HepG2 (cell line): Measurements from ENCODE around the gene CAMKMT. TPM values are rescaled to one million over a fixed set of nuclear protein-coding genes. Genes with fewer than 3 reads are reported as not detected.

Source experiments
- ATAC-seq: fragments of 200-7000 bp; cut with Tn5 transposase; 3 replicates; pipeline ENCODE4 v1.9.1; 2020; ENCODE audit warnings: mild to moderate bottlenecking, moderate library complexity
- BruUV-seq: library from RNA; stranded (reverse); fragments of 400-500 nt; replicated peaks from 2 replicates; lab custom pipeline; 2021; lab: Mats Ljungman, UMichigan
- CTCF ChIA-PET: fragments of 300-600 bp; formaldehyde crosslinking; extraction: SDS; loops from one replicate; lab custom pipeline; 2021; ENCODE audit warnings: low total read pairs, inconsistent platforms, low intra/inter-chr PET ratio; lab: Yijun Ruan, JAX
- POLR2A ChIA-PET: fragments of 350-600 bp; sonication (Branson Sonifier 250); formaldehyde crosslinking; loops from one replicate; lab custom pipeline; 2020; ENCODE audit warnings: antibody characterized with exemption, inconsistent platforms; lab: Yijun Ruan, JAX
- DNase-seq: peaks from one replicate; pipeline ENCODE4 v3.0.0-alpha.2; 2015; ENCODE audit warnings: low spot score
- FAIRE-seq: peaks from 3 replicates; lab custom pipeline; 2011; peaks lifted over from hg19 to GRCh38; lab: Jason Lieb, UNC
- H2AFZ ChIP-seq: one replicate; pipeline ENCODE4 v1.6.1; 2011; ENCODE audit warnings: low read length, inconsistent platforms
- H3K27ac ChIP-seq: fragments of 300-600 bp; 3 replicates; pipeline ENCODE4 v1.8.0; 2011; ENCODE audit warnings: mixed run types, mild to moderate bottlenecking, mixed read lengths, low read length, inconsistent platforms; ENCODE audit not compliant: insufficient read depth; ENCODE audit errors: extremely low read length
- H3K27me3 ChIP-seq, 2 experiments: fragments of 200-600 bp in 1 of 2; 2 replicates in 1 of 2; 3 replicates in 1 of 2; pipeline versions ENCODE4 v1.6.0 to v1.8.0; 2011; ENCODE audit warnings: low read length in 2 of 2, mild to moderate bottlenecking in 2 of 2, moderate library complexity in 2 of 2, inconsistent platforms in 1 of 2; ENCODE audit not compliant: insufficient read depth in 2 of 2, control insufficient read depth in 1 of 2
- H3K36me3 ChIP-seq, 2 experiments: fragments of 200-600 bp in 1 of 2; replicated peaks in 1 of 2; 2 replicates in 1 of 2; 3 replicates in 1 of 2; pipeline versions ENCODE4 v1.5.1 to v1.8.0; 2011; ENCODE audit warnings: low read length in 2 of 2, inconsistent platforms in 1 of 2; ENCODE audit not compliant: insufficient read depth in 2 of 2, control insufficient read depth in 1 of 2
- H3K4me1 ChIP-seq: 2 replicates; pipeline ENCODE4 v1.5.1; 2012; ENCODE audit warnings: low read length, inconsistent platforms; ENCODE audit not compliant: insufficient read depth
- H3K4me2 ChIP-seq: 2 replicates; pipeline ENCODE4 v1.6.0; 2011; ENCODE audit warnings: low read depth, low read length, inconsistent platforms
- H3K4me3 ChIP-seq, 3 experiments: fragments of 200-600 bp in 1 of 3; sonication (generic), shearing (Covaris generic) in 1 of 3; replicated peaks in 1 of 3; 2 replicates each; pipeline ENCODE4 v1.5.1; 2011 to 2016; ENCODE audit warnings: low read length in 3 of 3, inconsistent platforms in 2 of 3, low read depth in 2 of 3, mild to moderate bottlenecking in 2 of 3, control low read depth in 1 of 3, mixed read lengths in 1 of 3; ENCODE audit not compliant: insufficient read depth in 1 of 3
- H3K79me2 ChIP-seq: one replicate; pipeline ENCODE4 v1.6.1; 2011; ENCODE audit warnings: low read length, inconsistent platforms; ENCODE audit not compliant: insufficient read depth
- H3K9ac ChIP-seq: 2 replicates; pipeline ENCODE4 v1.6.0; 2011; ENCODE audit warnings: mild to moderate bottlenecking, low read depth, low read length, inconsistent platforms; ENCODE audit not compliant: insufficient read depth
- H3K9me3 ChIP-seq: 2 replicates; pipeline ENCODE4 v1.5.1; 2012; ENCODE audit warnings: mild to moderate bottlenecking, low read length
- H4K20me1 ChIP-seq: 2 replicates; pipeline ENCODE4 v1.6.0; 2011; ENCODE audit warnings: inconsistent platforms, mild to moderate bottlenecking, low read length, moderate library complexity; ENCODE audit not compliant: insufficient read depth
- AHR ChIP-seq: IDR thresholded peaks from 2 replicates; pipeline ENCODE4 v1.6.1; 2018; ENCODE audit warnings: missing genetic modification reagents, missing compliant biosample characterization
- CEBPG ChIP-seq: IDR thresholded peaks from 2 replicates; pipeline ENCODE4 v1.6.1; 2016
- HOXA3 ChIP-seq: sonication (generic); formaldehyde crosslinking; IDR thresholded peaks from 2 replicates; pipeline ENCODE4 v1.5.0; 2020; ENCODE audit warnings: missing genetic modification reagents
- HOXA5 ChIP-seq: sonication (generic); formaldehyde crosslinking; IDR thresholded peaks from 2 replicates; pipeline ENCODE4 v1.4.0; 2020; ENCODE audit warnings: missing genetic modification reagents
- JUND ChIP-seq: sonication (generic); formaldehyde crosslinking; IDR thresholded peaks from 2 replicates; pipeline ENCODE4 v1.8.0; 2022; ENCODE audit warnings: mild to moderate bottlenecking, missing genetic modification reagents
- KMT2A ChIP-seq: sonication (generic); formaldehyde crosslinking; IDR thresholded peaks from 2 replicates; pipeline ENCODE4 v1.4.0; 2020; ENCODE audit warnings: missing genetic modification reagents
- MAFF ChIP-seq: IDR thresholded peaks from 2 replicates; pipeline ENCODE4 v1.6.1; 2011; ENCODE audit warnings: low read depth, low read length, improper control_type of control experiment
- MAFK ChIP-seq, 2 experiments: IDR thresholded peaks in 1 of 2; conservative IDR thresholded peaks in 1 of 2; 2 replicates each; pipeline ENCODE4 v1.6.1; 2011; ENCODE audit warnings: improper control_type of control experiment in 2 of 2, low read length in 2 of 2
- PPARG ChIP-seq: conservative IDR thresholded peaks from 2 replicates; pipeline ENCODE4 v1.6.1; 2016; ENCODE audit warnings: missing biosample characterization, missing genetic modification reagents
- SNAI1 ChIP-seq: sonication (generic); formaldehyde crosslinking; IDR thresholded peaks from 2 replicates; pipeline ENCODE4 v1.5.0; 2020; ENCODE audit warnings: mild to moderate bottlenecking, missing genetic modification reagents, borderline replicate concordance
- TBP ChIP-seq: sonication (generic); formaldehyde crosslinking; IDR thresholded peaks from 2 replicates; pipeline ENCODE4 v1.5.0; 2020; ENCODE audit warnings: missing genetic modification reagents
- TEAD3 ChIP-seq: optimal IDR thresholded peaks from 2 replicates; pipeline ENCODE3; 2016; ENCODE audit warnings: borderline replicate concordance
- ZNF331 ChIP-seq: sonication (generic); formaldehyde crosslinking; IDR thresholded peaks from 2 replicates; pipeline ENCODE4 v1.4.0; 2020; ENCODE audit warnings: missing genetic modification reagents
- ZNF552 ChIP-seq: sonication (generic); formaldehyde crosslinking; IDR thresholded peaks from 2 replicates; pipeline ENCODE4 v1.9.0; 2022; ENCODE audit warnings: missing genetic modification reagents, mild to moderate bottlenecking, borderline replicate concordance
- ZNF598 ChIP-seq: sonication (generic); formaldehyde crosslinking; IDR thresholded peaks from 2 replicates; pipeline ENCODE4 v1.5.1; 2020; ENCODE audit warnings: mild to moderate bottlenecking, missing genetic modification reagents, borderline replicate concordance
- WGBS: methylation state at CpG from one replicate; pipeline ENCODE4 v1.1.6; 2017; ENCODE audit warnings: low lambda C conversion rate; 5-methylcytosine and 5-hydroxymethylcytosine counted together
- in situ Hi-C: cut with HindIII; loops from 2 replicates; pipeline ENCODE4 v1.10.0; 2017; ENCODE audit warnings: low pct_unique_long_range_greater_than_20kb; ENCODE audit not compliant: extremely low pct_ligation_motif_present
- intact Hi-C: fragments of 100-400 bp; cut with micrococcal nuclease; formaldehyde crosslinking; loops from one replicate; pipeline ENCODE4 v1.10.0; 2022; ENCODE audit not compliant: unreplicated experiment
- polyA plus RNA-seq, 8 experiments: library from polyadenylated mRNA; depleted of rRNA in 3 of 8; stranded (reverse) in 7 of 8; unstranded in 1 of 8; fragments of >200 nt; fragmentation: Illumina TruSeq in 4 of 8; extraction: Trizol in 4 of 8; gene quantifications; 2 replicates each; pipeline versions ENCODE4 v1.2.1 to v1.2.3, GENCODE V29; 2011 to 2016; ENCODE audit warnings: low read depth in 4 of 8, missing spikeins in 1 of 8, mixed read lengths in 1 of 8; ENCODE audit not compliant: insufficient read depth in 1 of 8
- total RNA-seq, 5 experiments: library from RNA; depleted of rRNA; stranded (reverse); fragments of >200 nt; fragmentation: Illumina TruSeq; extraction: Trizol; gene quantifications; 2 replicates each; pipeline ENCODE4 v1.2.3, GENCODE V29; 2016; ENCODE audit warnings: low read depth in 1 of 5
- TF ChIP-seq, protein P1 (sequence below): sonication (generic); formaldehyde crosslinking; IDR thresholded peaks from 2 replicates; pipeline ENCODE4 v1.4.0; 2020; ENCODE audit warnings: mild to moderate bottlenecking, missing genetic modification reagents, borderline replicate concordance
- TF ChIP-seq, protein P2 (sequence below): sonication (generic); formaldehyde crosslinking; IDR thresholded peaks from 2 replicates; pipeline ENCODE4 v1.4.0; 2020; ENCODE audit warnings: missing genetic modification reagents; ENCODE audit errors: not compliant biosample characterization

CAMKMT gene
- total and polyA plus RNA-seq, 2 of the 13 experiments (the other 11 are each of a cell fraction or from before 2014, with no cell fraction given) = 6.9 to 20.8 TPM

DNA sequence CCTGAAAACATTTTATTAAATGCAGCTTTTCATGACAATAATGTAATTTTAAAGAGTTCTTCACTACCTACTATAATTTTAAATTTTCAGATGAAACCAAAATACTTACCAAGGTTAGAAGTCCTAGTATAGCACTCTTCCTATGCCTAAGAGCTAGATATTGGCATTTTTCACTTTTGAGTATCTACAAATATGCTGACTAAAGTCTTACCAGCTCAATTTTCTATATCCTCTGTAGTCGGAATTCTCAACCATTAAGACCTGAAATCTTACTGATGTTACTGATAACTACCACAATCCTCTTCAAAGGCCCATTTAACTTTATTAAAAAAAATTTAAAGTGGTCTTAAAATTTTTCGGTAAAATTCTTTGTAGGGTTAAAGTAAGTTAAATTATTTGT, 32.4 kb upstream of the CAMKMT start:
- H4K20me1 ChIP-seq = no peaks in the 10 kb centered on the region
- ChIA-PET POLR2A (no interaction called here), CTCF (no interaction called here)
- no peaks in the 10 kb centered on the region for H3K79me2 ChIP-seq
- ATAC-seq (no peak), FAIRE-seq (no peak), DNase-seq (no peak)
- H3K4me2 ChIP-seq = no peak overlapping the region
- H2AFZ ChIP-seq = no peak overlapping the region
- no peak overlapping the region for H3K27ac ChIP-seq
- H3K9me3 ChIP-seq = no peaks in the 10 kb centered on the region
- BruUV-seq = no TSS peak
- intact Hi-C loops = no loop called here
- H3K27me3 ChIP-seq = no peaks in the 10 kb centered on the region
- peaks cover 10 to 56% of the 10 kb centered on the region in 2 experiments for H3K36me3 ChIP-seq
- H3K9ac ChIP-seq = no peak overlapping the region
- H3K4me3 ChIP-seq = no peak overlapping the region
- in situ Hi-C loops = no loop called here
- 95% methylated on average over 2 of the region's 2 CpGs for WGBS
- no peaks in the 10 kb centered on the region for H3K4me1 ChIP-seq
- TF ChIP-seq JUND (CRISPR knock-in tag) = no peak
- TF ChIP-seq ZNF598 = no peak
- TF ChIP-seq SNAI1 (CRISPR knock-in tag) = no peak
- TF ChIP-seq MAFF = peak; percentile 58; the same call in 1 of the 2 replicates
- peak; percentile 66 to 73 for TF ChIP-seq MAFK (conservative IDR thresholded peaks at IDR 0.05 in 1 of 2, IDR thresholded peaks at IDR 0.05 in 1 of 2; ENCODE audit: low read length in 2 of 2)
- TF ChIP-seq ZNF552 = no peak

DNA sequence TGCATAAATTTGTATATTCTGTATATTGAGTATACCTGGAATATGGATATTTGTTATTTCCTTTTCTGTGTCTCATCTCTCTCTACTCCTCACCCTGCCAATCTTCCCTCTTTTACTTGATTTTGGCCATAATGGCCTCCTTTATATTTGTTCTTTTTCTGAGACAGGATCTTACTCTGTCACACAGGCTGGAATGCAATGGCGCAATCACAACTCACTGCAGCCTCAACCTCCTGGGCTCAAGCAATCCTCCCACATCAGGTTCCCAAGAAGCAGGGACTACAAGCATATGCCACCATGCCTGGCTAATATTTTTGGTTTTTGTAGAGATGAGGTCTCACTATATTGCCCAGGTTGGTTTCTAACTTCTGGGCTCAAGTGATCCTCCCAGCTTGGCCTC, 30.9 kb upstream of the CAMKMT start:
- WGBS = 95% methylated on average over 1 of the region's 1 CpG
- no peaks in the 10 kb centered on the region for H3K4me1 ChIP-seq
- no TSS peak for BruUV-seq
- in situ Hi-C loops = no loop called here
- no peak overlapping the region for H3K27ac ChIP-seq
- FAIRE-seq (peak; percentile 4), ATAC-seq (no peak), DNase-seq (peak; percentile 7)
- no peak overlapping the region for H3K4me3 ChIP-seq
- ChIA-PET POLR2A (no interaction called here), CTCF (no interaction called here)
- H3K79me2 ChIP-seq = no peaks in the 10 kb centered on the region
- H3K4me2 ChIP-seq = no peak overlapping the region
- no peak overlapping the region for H3K9ac ChIP-seq
- intact Hi-C loops = no loop called here
- no peaks in the 10 kb centered on the region for H4K20me1 ChIP-seq
- no peak overlapping the region for H2AFZ ChIP-seq
- no peaks in the 10 kb centered on the region for H3K9me3 ChIP-seq
- H3K27me3 ChIP-seq = no peaks in the 10 kb centered on the region
- peaks cover 7 to 48% of the 10 kb centered on the region in 2 experiments for H3K36me3 ChIP-seq
- peak; percentile 52 for TF ChIP-seq TEAD3
- TF ChIP-seq HOXA5 = no peak
- TF ChIP-seq PPARG (CRISPR knock-in tag) = no peak
- TF ChIP-seq, protein P1, sequence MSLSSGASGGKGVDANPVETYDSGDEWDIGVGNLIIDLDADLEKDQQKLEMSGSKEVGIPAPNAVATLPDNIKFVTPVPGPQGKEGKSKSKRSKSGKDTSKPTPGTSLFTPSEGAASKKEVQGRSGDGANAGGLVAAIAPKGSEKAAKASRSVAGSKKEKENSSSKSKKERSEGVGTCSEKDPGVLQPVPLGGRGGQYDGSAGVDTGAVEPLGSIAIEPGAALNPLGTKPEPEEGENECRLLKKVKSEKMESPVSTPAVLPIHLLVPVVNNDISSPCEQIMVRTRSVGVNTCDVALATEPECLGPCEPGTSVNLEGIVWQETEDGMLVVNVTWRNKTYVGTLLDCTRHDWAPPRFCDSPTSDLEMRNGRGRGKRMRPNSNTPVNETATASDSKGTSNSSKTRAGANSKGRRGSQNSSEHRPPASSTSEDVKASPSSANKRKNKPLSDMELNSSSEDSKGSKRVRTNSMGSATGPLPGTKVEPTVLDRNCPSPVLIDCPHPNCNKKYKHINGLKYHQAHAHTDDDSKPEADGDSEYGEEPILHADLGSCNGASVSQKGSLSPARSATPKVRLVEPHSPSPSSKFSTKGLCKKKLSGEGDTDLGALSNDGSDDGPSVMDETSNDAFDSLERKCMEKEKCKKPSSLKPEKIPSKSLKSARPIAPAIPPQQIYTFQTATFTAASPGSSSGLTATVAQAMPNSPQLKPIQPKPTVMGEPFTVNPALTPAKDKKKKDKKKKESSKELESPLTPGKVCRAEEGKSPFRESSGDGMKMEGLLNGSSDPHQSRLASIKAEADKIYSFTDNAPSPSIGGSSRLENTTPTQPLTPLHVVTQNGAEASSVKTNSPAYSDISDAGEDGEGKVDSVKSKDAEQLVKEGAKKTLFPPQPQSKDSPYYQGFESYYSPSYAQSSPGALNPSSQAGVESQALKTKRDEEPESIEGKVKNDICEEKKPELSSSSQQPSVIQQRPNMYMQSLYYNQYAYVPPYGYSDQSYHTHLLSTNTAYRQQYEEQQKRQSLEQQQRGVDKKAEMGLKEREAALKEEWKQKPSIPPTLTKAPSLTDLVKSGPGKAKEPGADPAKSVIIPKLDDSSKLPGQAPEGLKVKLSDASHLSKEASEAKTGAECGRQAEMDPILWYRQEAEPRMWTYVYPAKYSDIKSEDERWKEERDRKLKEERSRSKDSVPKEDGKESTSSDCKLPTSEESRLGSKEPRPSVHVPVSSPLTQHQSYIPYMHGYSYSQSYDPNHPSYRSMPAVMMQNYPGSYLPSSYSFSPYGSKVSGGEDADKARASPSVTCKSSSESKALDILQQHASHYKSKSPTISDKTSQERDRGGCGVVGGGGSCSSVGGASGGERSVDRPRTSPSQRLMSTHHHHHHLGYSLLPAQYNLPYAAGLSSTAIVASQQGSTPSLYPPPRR (CRISPR knock-in tag) = no peak
- TF ChIP-seq ZNF331 = no peak
- no peak for TF ChIP-seq HOXA3 (CRISPR knock-in tag)
- TF ChIP-seq TBP (CRISPR knock-in tag) = no peak
- peak; percentile 45; the same call in 1 of the 2 replicates for TF ChIP-seq CEBPG (CRISPR knock-in tag)
- TF ChIP-seq AHR (CRISPR knock-in tag) = no peak
- TF ChIP-seq, protein P2, sequence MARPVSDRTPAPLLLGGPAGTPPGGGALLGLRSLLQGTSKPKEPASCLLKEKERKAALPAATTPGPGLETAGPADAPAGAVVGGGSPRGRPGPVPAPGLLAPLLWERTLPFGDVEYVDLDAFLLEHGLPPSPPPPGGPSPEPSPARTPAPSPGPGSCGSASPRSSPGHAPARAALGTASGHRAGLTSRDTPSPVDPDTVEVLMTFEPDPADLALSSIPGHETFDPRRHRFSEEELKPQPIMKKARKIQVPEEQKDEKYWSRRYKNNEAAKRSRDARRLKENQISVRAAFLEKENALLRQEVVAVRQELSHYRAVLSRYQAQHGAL (CRISPR knock-in tag) = no peak
- no peak for TF ChIP-seq KMT2A
